Measurements from ENCODE around the gene CTNNBIP1. TPM values are rescaled to one million over a fixed set of nuclear protein-coding genes. Genes with fewer than 3 reads are reported as not detected.

Gene CTNNBIP1
- total RNA-seq, 1 donor from 2014 or later = 75.5 TPM

DNA sequence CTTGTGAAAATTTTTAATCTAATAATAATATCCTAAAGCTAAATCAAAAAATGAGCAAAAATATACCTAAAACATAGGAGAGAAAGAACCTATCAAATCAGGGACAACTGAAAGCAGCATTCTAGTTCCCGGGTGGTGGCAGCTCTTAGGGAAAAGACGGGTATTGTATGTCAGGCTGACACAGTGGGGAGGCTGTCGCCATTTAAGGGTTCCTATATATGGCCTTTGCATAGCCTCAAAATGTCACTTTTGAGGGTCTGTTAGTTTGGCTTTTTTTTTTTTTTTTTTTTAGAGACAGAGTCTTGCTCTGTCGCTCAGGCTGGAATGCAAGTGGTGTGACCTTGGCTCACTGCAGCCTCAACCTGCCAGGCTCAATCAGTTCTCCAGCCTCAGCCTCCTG lies 92.3 kb downstream of the CTNNBIP1 start:
- Mint-ChIP-seq H3K27me3 (ENCODE audit: low read depth) (no peaks in the 10 kb centered on the region), H3K36me3 (ENCODE audit: low read depth) (peaks cover 2% of the 10 kb centered on the region), H3K4me1 (peaks cover 28% of the 10 kb centered on the region), H3K4me3 (peak overlapping the region; percentile 31), H3K27ac (ENCODE audit: unreplicated experiment) (no peak overlapping the region), H3K9me3 (no peaks in the 10 kb centered on the region)
- TF ChIP-seq, protein P1, sequence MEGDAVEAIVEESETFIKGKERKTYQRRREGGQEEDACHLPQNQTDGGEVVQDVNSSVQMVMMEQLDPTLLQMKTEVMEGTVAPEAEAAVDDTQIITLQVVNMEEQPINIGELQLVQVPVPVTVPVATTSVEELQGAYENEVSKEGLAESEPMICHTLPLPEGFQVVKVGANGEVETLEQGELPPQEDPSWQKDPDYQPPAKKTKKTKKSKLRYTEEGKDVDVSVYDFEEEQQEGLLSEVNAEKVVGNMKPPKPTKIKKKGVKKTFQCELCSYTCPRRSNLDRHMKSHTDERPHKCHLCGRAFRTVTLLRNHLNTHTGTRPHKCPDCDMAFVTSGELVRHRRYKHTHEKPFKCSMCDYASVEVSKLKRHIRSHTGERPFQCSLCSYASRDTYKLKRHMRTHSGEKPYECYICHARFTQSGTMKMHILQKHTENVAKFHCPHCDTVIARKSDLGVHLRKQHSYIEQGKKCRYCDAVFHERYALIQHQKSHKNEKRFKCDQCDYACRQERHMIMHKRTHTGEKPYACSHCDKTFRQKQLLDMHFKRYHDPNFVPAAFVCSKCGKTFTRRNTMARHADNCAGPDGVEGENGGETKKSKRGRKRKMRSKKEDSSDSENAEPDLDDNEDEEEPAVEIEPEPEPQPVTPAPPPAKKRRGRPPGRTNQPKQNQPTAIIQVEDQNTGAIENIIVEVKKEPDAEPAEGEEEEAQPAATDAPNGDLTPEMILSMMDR (conservative IDR thresholded peaks at IDR 0.05) = no peak
- no peak for DNase-seq (ENCODE audit: low read depth, low spot score)

DNA sequence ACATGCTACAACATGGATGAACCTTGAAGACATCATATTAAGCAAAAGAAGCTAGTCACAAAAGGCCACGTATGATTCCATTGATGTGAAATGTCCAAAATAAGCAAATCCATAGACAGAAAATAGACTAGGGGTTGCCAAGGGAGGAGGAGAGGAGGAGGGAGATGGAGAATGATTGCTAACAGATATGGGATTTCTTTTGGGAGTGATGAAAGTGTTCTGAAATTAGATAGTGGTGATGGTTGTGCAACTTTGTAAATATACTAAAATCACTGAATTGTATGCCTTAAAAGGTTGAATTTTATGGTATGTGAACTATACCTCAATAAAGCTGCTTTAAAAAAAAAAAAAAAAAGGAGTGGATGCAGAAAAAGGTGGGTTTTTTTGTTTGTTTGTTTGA lies 93.9 kb downstream of the CTNNBIP1 start:
- no peaks in the 10 kb centered on the region for H3K27me3 Mint-ChIP-seq (ENCODE audit: low read depth)
- TF ChIP-seq, protein P1 (conservative IDR thresholded peaks at IDR 0.05) = no peak
- no peak for DNase-seq (ENCODE audit: low read depth, low spot score)
- peaks cover 2% of the 10 kb centered on the region for H3K36me3 Mint-ChIP-seq (ENCODE audit: low read depth)
- H3K9me3 Mint-ChIP-seq = no peaks in the 10 kb centered on the region
- no peak overlapping the region for H3K27ac Mint-ChIP-seq (ENCODE audit: unreplicated experiment)
- H3K4me1 Mint-ChIP-seq = peaks cover 15% of the 10 kb centered on the region
- H3K4me3 Mint-ChIP-seq = no peak overlapping the region

DNA sequence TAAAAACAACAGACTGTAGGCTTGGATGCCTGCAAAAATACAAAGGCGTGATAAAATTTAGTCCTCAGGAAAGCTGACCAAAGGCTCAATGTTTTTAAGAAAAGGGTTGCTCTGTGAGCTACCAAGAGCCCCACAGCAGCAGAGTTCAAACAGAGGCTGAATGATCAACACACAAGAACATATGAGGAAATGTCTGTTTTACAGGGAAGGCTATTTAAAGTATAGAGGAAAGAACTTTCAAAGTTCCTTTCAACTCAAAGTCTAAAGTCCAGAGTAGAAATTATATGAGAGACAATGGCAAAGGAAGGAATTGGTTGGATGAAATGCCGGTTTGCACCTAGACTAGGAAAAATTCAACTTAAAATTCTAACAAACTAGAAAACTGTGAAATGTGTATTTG lies 94.9 kb downstream of the CTNNBIP1 start:
- peak overlapping the region; percentile 70 for H3K27ac Mint-ChIP-seq (ENCODE audit: unreplicated experiment)
- no peaks in the 10 kb centered on the region for H3K27me3 Mint-ChIP-seq (ENCODE audit: low read depth)

DNA sequence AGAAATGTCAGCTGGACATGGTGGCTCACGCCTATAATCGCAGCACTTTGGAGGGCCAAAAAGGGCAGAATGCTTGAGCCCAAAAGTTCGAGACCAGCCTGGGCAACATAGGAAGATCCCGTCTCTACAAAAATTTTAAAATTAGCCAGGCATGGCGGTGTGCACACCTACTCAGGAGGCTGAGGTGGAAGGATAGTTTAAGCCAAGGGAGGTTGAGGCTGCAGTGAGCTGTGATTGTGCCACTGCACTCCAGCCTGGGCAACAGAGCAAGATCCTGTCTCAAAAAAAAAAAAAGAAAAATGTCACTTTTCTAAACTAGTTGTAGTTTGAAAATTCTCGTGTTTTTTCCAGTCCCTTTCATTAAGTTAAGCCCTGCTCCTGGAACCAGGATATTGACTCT lies 95.5 kb downstream of the CTNNBIP1 start:
- Mint-ChIP-seq H3K4me1 (peaks cover 16% of the 10 kb centered on the region), H3K36me3 (ENCODE audit: low read depth) (peaks cover 2% of the 10 kb centered on the region), H3K27me3 (ENCODE audit: low read depth) (no peaks in the 10 kb centered on the region), H3K4me3 (no peak overlapping the region), H3K27ac (ENCODE audit: unreplicated experiment) (peak overlapping the region; percentile 70), H3K9me3 (no peaks in the 10 kb centered on the region)
- no peak for DNase-seq (ENCODE audit: low read depth, low spot score)
- TF ChIP-seq, protein P1 (conservative IDR thresholded peaks at IDR 0.05) = no peak

More for the DNA sequence above, 94.9 kb downstream of the CTNNBIP1 start:
- no peak overlapping the region for H3K4me3 Mint-ChIP-seq
- peaks cover 2% of the 10 kb centered on the region for H3K36me3 Mint-ChIP-seq (ENCODE audit: low read depth)
- peaks cover 14% of the 10 kb centered on the region for H3K4me1 Mint-ChIP-seq
- TF ChIP-seq, protein P1 (conservative IDR thresholded peaks at IDR 0.05) = no peak
- DNase-seq (ENCODE audit: low read depth, low spot score) = no peak
- no peaks in the 10 kb centered on the region for H3K9me3 Mint-ChIP-seq

DNA sequence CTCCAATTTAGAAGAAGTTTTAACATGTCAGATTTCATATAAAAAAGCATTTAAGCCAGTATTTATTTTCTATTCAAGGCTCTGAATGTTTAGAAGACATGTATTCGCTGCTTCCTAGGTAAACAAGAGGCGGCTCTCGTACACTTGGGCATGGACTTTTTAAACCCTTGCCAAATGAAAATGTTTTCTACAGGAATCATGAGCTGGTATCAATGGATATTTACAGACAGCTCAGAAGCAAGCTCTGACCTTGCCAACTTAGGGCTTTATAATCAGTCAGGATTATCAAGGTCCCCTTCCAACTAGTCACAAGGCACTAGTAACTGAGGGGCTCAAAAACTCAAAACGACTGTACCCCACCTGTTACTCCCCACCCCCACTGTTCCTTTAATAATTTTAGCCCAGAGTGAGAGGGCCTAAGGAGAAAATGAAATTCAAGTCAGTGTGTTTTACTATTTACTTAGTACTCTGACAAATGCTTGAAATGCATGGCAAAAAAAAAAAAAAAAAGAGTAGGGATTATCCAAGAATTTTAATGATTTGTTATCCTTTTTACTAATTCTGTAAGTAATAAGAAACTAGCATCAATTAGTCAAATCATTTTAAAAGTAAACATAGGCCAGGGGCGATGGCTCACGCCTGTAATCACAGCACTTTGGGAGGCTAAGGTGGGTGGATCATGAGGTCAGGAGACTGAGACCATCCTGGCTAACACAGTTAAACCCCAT lies 98.7 kb downstream of the CTNNBIP1 start:
- no peak overlapping the region for H3K4me3 Mint-ChIP-seq
- peaks cover 41% of the 10 kb centered on the region for H3K4me1 Mint-ChIP-seq
- TF ChIP-seq, protein P1 (conservative IDR thresholded peaks at IDR 0.05) = no peak
- H3K9me3 Mint-ChIP-seq = no peaks in the 10 kb centered on the region
- H3K27me3 Mint-ChIP-seq (ENCODE audit: low read depth) = no peaks in the 10 kb centered on the region
- no peak overlapping the region for H3K27ac Mint-ChIP-seq (ENCODE audit: unreplicated experiment)
- no peak for DNase-seq (ENCODE audit: low read depth, low spot score)
- H3K36me3 Mint-ChIP-seq (ENCODE audit: low read depth) = peaks cover 2% of the 10 kb centered on the region

Measured in neural crest cell (in vitro differentiated cells).